ENCODE measurements around the gene PXDC1.
"Not testable (repeated sequence)": the region's sequence is repeated elsewhere in the genome, so short reads cannot be mapped to it uniquely, and the experiment has no call there.

Gene PXDC1

DNA sequence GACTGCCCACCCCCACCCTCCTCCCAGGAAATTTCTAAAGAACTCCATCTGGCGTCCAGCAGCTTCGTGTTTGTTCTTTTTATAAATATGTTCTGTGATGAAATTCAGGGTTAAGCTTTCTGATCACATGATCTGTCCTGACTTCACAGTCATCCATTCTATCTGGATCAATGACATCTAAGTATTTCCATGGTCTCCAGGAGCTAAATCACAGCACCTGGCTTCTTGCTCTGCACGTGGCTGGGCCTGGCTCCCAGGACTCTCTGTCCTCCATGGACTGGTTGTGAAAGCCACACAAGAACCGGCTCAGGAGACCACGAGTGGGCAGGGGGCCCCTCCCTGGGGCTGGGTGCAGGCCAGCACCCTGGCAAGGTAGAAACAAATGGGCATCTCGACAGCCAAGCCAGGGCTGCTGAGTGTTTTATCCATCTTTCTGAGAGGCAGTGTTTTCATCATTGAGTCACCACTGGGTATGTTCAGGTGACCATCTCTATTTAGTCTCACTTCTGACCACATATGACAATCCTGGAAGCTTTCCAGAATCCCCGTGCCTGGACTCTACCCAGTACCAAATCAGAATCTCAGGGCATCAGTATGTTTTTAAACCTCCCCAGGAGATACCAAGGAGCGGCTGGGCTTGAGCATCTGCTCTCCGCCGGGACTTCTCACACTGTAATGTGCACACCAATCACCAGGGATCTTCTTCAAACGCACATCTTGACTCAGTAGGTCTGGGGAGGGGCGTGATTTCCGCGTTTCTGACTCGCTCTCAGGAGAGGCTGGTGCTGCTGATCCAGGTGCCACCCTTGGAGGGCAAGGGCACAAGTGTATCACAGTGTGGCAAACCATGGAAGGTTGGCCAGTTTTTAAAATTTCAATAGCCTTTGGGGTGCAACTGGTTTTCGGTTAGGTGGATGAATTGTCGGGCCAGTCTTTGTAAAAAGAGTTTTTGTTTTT is 31.6 kb upstream of the PXDC1 start:
- no peak for DNase-seq

DNA sequence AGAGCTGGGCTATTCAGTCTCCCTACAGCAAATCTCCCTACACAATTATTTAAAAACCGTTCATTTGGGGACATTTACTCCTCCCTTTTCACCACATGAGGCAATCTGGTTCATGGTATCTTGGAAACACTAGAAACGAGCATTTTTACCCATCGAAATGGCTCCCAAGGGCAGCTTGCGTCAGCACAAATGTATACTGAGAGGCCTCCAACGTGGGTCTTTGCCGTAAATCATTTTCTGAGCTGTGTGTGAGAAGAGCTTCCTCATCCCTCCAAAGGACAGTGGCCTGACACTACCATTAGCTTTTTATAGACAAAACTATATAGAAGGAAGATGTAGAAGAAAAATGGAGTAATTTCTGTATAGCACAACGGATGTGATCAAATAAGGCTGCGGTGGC is 30.0 kb upstream of the PXDC1 start:
- no peak for DNase-seq

DNA sequence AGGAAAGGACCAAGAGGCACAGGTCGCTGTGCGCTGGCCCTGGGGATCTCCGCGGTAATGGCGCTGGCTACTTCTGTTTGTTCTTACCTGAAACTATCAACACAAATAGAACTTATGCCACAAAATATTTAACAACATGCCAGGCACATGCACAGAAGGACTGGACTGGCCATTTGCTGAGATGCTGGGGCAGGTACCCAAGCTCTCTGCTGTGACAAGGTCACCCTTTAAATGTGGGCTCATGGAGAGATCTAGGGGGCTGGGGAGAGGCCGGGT is 28.0 kb upstream of the PXDC1 start:
- DNase-seq: no peak

DNA sequence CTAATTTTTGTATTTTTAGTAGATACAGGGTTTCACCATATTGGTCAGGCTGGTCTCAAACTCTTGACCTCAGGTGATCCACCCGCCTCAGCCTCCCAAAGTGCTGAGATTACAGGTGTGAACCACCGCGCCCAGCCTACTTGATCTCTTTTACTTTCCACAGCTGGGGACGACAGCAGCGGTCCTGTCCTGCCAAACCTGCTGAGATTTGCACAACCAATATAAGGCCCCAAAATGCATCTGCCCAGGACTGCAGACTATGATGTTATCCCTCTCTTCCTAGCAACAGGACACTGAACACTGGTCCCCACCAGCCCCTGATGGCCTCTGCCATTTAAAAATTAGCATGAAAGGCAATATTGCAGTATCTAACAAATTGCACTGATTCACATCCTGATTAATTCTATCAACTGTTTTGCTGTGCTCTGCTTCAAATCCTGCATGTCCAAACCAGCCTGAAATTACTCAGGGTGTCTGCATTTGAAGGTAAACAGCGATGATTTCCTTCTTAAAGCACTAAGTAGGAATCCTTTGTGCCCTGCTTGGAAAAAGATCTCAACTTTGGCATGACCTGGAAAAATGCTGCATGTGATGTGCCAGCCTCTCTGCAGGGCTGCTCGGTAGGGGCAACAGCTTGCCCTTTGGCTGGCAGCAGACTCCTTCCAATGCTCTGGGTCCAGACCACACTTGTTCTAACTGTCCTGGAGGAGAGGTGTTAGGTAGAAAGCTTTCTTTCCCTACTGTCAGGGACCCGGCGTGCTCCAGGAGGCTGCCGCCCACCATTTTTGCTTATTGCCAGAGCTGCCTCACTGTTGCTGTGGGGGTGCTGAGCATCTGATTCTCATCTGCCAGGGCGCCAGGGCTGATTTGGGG is 27.4 kb upstream of the PXDC1 start:
- no peak for DNase-seq

DNA sequence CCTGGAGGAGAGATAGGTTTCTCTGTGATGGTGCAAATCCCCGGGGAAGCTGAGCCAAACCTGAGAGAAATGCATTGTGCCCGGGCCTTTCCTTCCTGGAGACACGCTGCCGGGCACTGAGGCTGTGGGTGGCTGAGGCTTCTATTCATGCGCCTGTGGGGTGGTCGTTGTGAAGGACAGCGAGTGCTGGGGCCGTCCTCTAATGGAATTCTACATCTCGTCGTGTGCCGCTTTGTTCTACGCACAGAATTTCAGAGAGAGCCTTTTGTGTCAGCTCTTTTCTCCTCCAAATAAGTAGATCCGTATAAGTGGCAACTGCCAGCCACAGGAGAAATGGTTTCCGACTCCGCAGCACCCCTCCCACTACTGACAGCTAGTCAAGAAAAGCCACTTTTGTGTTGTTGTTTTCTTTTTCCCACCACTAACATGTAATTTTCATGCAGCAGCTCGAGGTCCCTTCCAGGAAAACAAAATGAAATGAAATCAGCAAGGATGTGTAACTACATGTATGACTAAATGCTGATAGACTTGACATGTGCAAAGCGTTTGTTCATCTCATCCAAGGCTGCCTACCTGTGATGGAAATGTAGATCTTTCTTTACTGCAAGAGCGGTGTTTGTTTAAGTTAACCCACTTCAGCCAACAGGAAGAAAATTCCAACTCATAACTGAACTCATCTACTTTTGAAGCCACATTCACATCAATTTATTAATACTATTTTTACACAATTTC is 26.4 kb upstream of the PXDC1 start:
- DNase-seq: no peak

DNA sequence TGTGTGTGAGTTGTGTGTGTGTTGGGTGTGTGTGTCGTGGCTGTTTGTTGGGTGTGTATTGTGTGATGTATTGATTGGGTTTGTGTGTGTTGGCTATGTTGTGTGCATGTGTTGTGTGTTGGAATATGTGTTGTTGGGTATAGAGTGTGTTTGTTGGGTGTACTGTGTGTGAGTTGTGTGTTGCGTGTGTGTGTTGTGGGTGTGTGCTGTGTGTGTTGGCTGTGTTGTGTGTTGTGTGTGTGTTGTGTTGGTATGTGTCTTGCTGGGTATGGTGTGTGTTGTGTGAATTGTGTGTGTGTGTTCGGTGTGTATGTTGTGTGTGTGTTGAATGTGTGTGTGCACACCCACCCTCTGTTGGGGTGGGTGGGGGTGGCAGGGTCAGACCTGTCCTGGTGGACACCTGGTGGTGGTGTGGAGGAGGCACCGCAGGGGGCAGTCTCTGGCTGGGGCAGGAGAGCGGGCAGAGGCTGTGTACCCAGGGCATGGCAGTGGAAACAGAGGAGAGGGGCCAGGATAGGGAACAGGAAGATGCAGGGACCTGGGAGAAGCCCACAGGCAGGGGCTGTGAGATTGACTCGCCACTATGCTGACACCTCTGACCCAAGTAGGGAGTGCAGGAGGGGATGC is 25.5 kb upstream of the PXDC1 start:
- DNase-seq: no peak

DNA sequence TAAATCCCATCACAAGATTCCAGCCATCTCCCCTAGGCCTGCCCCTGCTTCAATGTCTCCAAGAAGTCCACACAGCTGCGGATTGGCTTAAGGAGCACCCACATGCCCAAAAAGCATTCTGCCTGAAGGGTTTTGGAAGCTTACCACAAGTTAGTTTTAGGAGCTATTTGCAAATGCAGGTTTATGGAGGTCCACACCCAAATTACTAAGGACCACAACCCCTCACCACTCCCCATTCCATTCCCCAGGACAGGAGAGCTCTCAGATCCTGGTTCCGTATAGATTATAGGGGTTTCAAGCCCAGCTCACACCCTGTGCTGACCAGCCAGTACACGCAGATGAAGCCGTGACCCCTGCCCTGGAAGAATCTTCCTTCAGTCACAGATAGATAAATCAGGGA is 24.3 kb upstream of the PXDC1 start:
- DNase-seq: no peak

DNA sequence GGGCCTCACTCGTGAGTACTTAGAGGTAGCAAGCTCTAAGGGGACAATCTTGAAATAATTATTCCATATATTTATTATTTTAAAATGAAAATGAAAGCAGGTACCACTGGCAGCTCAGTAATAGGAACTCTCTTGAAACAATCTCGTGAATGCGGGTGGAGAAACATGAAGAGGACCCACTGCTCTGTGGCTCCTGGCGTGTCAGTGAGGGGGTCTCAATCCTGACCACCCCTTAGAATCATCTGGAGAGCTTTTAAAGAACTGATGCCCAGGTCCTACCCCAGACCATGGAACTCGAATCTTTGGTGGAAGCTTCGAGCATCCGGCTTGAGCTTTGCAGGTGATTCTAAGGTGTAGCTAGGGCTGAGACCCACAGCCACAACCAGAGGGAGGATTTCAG is 23.9 kb upstream of the PXDC1 start:
- DNase-seq: no peak

DNA sequence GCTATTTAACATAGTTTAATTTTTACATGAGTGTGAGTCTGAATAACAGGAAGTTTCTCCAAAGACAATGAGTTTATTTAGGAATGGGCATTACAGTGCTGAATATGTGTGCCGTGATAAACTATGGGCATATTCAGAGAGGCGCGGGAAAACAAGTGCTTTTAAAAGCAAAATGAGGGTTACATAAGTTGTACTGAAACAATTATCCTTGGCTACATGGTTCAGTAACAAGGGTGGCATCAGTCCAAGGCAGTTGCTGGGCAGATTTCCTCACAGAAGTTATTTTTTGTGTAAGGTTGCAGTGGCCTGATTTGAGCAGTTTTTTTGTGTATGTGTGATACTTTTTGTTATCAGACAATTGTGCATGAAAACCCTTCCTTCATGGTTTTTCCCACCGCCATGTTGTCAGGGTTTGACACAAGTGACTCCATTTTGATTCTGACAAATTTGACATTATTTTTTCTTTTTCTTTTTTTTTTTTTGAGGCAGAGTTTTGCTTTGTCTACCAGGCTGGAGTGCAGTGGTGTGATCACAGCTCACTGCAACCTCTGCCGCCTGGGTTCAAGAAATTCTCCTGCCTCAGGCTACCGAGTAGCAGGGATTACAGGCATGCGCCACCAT is 22.3 kb upstream of the PXDC1 start:
- no peak for DNase-seq

DNA sequence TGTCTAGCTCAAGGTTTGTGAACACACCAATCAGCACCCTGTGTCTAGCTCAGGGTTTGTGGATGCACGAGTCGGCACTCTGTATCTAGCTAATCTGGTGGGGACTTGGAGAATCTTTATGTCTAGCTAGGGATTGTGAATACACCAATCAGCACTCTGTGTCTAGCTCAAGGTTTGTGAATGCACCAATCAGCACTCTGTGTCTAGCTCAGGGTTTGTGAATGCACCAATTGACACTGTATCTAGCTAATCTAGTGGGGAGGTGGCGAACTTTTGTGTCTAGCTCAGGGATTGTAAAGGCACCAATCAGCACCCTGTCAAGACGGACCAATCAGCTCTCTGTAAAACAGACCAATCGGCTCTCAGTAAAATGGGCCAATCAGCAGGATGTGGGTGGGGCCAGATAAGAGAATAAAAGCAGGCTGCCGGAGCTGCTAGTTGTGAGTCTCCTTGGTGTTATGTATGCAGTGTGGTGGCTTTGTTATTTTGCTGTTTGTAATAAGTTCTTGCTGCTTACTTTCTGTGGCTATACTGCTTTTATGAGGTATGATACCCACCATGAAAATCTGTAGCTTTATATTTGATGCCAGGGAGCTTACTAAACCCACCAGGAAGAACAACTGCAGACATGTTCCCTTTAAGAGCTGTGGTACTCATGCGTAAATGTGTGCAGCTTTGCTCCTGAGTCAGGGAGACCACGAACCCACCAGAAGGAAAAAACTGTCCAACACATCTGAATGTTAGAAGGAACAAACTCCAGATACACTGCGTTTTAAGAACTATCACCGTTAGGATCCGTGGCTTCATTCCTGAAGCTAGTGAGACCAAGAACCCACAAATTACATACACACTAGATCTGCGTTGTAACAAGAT is 20.9 kb upstream of the PXDC1 start:
- DNase-seq: not testable (repeated sequence)

DNA sequence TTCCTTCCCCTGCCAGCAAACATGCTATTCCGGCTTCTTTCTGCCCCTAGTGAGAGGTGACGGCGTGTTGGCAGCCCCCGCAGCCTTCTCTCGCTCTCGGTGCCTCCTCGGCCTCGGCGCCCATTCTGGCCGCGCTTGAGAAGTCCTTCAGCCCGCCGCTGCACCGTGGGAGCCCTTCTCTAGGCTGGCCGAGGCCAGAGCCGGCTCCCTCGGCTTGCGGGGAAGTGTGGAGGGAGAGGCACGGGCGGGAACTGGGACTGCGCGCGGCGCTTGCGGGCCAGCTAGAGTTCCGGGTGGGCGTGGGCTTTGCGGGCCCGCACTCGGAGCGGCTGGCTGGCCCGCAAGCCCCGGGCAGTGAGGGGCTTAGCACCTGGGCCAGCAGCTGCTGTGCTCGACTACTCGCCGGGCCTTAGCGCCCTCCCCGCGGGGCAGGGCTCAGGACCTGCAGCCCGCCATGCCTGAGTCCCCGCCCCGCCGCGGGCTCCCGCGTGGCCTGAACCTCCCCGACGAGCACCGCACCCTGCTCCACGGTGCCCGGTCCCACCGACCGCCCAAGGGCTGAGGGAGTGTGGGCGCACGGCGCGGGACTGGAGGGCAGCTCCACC is 20.0 kb upstream of the PXDC1 start:
- DNase-seq: no peak

DNA sequence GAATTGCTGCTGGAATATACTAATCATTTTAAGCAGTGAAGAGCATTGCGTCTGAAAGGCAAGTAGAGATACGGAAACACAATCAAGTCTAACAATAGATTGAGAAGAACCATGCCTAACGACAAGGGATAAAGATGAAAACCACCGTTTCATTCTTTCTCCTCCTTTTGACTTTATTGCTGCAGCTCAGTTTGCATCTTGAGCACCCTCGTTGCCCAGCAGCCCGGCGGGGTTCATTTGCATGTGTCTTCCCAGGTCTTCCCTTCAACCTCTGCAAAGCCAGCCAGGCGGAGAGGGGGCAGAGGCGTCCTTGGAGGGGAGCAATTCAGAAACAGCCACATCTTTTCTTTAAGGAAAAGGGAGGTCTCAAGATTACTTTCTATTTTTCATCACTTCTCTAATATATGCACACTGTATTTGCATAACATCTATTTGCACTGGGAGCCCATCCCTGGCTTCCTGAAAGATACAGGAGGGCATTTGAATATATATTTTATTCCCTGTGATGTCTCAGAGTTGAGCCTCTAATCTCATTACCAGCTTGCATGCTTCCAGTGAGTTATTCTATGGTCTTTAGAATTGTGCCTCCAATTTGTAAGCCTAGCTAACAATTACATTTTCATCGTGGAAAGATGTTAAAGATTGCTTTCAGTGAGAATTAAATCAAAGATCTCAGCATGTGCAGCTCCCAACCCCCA is 18.7 kb upstream of the PXDC1 start:
- DNase-seq: no peak

DNA sequence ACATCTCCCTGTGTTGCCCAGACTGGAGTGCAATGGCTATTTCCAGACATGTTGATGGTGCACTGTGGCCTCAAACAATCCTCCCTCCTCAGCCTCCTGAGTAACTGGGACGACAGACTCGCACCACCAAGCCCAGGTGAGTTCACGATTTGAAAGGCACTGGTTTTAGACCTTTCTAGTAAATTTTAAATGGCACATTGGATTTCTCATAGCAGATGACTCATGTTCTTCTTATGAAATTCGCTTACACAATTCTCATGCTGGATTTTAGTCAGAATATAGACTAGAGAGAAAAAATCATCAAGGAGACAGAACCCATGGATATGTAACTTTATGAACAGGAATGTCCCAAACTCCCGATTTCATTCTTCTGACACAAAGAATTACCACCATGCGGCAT is 18.1 kb upstream of the PXDC1 start:
- DNase-seq: no peak

DNA sequence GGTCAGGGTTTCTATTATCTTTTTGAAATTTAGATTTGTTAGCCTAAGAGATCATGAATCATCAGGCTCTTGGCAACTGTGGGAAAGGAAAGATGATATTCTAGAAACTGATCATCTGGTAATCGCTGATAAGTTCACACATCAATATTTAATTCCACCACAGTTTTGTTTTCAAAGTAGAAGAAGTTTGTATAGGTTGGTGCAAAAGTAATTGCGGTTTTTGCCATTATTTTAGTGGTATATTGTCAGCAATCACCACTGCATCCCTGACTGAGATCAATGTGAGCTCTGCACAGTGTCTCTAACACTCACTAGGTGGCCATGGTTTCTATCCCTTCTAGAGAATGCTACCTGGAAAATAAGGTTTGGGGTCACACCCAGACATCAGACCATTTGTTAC is 17.0 kb upstream of the PXDC1 start:
- DNase-seq: no peak

DNA sequence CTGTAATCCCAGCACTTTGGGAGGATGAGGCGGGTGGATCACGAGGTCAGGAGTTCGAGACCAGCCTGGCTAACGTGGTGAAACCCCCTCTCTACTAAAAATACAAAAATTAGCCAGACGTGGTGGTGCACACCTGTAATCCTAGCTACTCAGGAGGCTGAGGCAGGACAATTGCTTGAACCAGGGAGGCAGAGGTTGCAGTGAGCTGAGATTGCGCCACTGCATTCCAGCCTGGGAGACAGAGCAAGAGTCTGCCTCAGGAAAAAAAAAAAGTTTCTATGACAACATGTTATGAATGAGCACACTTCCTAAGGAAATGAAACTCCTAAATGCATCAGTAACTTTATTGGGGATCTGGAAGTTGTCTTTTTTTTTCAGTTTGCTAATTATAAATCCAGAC is 16.0 kb upstream of the PXDC1 start:
- DNase-seq: not testable (repeated sequence)

DNA sequence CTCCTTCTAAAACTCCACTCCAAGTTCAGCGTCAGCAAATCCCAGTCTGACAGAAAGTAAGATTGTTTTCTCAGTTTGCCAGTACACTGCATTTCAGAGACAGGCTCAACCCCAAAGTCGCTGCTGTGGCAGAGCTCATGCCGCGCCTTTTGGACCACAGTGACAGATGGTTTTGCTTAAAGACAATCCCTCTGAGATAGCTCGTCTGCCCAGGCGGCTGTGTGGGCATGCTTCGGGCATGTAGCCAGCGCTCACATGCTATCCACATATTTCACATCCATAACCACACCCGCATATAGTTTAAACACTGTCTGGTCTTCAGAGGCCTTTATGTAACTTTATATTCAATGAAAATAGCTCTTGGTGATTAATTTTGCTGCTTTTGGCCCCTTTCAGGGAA is 14.7 kb upstream of the PXDC1 start:
- DNase-seq: no peak

DNA sequence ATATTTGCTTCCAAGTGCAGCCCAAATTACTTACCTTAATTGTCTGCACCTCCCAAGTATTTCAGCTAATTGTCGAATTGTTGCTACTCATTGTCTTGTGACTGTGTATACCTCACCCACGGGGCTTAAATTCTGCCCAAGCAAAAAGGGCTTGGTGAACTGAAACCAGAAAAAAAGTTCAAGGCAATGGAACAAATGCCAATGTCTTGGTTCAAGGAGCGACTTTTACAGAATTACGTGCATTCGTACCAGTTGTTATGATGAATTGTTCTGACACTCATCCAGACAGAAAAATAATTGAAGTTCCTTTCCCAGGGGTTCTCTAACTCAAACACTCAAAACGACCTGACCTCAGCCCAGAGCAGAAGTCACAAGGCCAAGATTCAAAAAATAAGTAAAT is 13.9 kb upstream of the PXDC1 start:
- DNase-seq: no peak

DNA sequence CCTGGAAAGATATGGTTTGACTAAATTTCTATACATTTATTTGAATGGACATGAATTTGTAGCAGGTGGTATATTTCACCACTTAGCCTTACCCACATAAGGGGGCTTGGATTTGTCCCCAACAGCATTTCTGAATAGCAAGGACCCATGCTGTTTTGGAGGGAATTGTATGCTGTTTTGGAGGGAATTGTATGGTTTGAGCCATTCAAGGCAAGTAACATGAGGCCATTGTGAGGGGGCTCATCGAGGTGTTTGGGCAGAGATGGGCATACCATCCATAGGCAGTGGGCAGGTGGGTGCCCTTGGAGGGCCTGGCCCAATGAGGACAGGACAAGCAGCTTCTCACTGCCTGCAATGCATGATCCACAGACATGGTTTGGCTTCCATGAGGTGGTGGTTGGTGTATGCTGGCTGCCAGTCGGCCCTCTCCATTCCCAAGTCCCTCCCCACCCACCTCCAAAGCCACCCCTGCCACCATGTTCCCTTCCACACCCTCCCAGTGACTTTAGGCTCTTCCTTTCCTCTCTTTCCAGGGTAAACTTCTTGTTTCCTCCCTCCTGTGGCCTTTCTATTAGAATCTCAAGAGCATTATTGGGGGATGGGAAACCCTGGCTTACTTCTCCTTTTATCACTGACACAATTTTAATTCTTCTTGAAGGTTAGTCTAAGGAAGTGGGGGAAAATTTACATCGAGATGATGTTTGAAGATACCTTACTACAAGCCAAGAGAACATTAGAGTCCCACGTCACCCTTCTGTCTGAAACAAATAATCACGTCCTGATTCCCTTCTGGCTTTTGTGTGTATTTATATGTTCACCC is 13.2 kb upstream of the PXDC1 start:
- DNase-seq: no peak

DNA sequence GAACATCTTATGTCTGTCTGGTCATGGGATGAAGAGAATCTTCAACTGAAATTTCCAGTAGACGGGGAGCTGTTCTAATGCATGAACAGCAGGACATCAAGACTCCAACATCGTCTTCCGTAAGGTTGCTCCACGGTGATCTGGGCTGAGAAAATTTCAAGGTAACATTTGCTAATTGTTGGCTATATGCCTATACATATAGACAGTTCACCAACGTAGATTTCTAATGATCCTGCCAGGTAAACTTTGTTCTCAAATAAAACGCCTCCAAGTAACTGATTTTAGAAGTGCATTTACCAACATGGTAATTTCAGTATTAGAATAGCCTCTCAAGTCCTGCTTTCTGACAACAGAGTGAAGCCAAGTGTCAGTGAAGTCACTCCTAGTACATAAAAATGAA is 11.3 kb upstream of the PXDC1 start:
- no peak for DNase-seq

DNA sequence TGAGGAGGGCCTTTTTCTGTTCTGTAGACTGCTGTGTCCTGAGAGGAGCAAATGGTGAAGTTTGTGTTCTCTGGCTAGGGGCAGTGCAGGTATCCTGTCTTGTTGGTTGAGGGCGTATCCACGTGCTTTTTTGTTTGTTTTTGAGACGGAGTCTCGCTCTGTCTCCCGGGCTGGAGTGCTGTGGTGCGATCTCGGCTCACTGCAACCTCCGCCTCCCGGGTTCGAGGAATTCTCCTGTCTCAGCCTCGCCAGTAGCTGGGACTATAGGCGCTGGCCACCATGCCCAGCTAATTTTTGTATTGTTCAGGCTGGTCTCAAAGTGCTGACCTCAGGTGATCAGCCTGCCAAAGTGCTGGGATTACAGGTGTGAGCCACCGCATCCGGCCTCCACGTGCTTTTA is 10.8 kb upstream of the PXDC1 start:
- DNase-seq: no peak
